ENCODE measurements around the gene NPLOC4. TPM values are rescaled to one million over a fixed set of nuclear protein-coding genes. Genes with fewer than 3 reads are reported as not detected.

Gene NPLOC4
- total and polyA plus RNA-seq, 9 donors: 31.9 to 66.2 (median 49.5) TPM

DNA sequence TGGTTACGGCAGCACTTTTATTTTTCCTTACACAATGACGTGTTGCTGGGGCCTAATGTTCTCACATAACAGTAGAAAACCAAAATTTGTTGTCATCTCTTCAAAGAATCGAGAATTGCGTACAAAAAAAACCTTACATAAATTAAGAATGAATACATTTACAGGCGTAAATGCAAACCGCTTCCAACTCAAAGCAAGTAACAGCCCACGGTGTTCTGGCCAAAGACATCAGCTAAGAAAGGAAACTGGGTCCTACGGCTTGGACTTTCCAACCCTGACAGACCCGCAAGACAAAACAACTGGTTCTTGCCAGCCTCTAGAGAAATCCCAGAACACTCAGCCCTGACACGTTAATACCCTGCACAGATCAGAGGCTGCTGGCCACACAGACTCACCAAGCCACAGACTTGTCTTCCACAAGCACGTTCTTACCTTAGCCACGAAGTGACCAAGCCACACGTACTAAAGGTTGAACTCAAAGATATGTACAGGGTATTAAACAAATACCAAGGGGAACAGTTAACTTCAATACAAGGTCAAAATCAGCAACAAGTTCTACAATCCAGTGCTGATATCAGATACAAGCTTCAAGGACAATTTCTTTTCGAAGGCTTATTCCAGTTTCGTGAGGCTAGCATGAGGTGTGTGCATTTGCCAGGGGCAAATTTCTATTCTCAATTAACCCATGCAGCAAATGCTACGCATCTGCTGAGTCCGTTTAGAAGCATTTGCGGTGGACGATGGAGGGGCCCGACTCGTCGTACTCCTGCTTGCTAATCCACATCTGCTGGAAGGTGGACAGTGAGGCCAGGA, 126.7 kb downstream of the NPLOC4 start:
- Histone ChIP-seq H3K27me3 (ENCODE audit: control insufficient read depth, insufficient read depth, low read length) (no peaks in the 10 kb centered on the region), H3K9me3 (replicated peaks; ENCODE audit: control insufficient read depth, low read depth, low read length) (no peaks in the 10 kb centered on the region), H3K36me3 (ENCODE audit: control insufficient read depth, insufficient read depth, low read length) (peaks cover 38% of the 10 kb centered on the region), H3K4me3 (ENCODE audit: low read length) (peak overlapping the region; percentile 100), H3K4me1 (ENCODE audit: control insufficient read depth, insufficient read depth, low read length) (peaks cover 28% of the 10 kb centered on the region), H3K27ac (ENCODE audit: low read length) (peak overlapping the region; percentile 35)
- DNase-seq: peak; percentile 13
- 3% methylated on average over 15 of the region's 22 CpGs for WGBS (ENCODE audit: insufficient coverage)

DNA sequence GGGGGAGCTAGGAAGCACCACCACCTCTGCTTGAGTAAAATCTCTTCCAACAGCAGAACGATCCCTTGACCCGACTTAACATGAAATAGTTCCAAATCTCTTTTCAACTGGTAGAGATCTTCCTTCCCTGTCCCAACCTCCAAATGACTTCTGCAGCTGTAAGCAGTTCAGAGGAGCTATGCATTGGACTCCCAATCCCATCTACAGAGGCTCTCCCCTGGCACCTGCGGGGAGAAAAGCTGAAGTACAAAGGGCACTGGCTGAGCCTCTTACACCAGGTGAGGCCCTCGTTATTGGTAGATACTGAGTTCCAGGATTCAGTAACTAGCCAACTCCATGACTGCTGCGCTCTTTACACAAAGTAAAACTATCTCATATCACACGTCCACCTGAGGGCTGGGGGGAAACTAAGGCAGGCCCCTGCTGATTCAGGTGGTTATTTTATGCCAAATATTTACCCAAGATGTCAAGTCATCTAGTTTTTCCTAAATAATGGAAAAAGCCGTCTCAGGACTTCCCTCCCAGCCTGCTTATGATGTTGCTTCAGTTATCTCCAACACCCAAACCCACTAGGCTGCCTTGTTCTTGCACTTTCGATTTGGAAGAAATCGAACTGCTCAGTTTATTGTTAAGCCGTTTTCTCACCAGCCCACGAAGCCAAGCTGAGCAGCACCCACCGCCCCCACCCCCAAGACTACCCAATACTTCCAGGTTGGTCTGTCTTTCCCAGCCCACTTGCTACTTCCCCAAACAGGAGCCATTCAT, 127.5 kb downstream of the NPLOC4 start:
- Histone ChIP-seq H3K9me3 (replicated peaks; ENCODE audit: control insufficient read depth, low read depth, low read length) (no peaks in the 10 kb centered on the region), H3K27ac (ENCODE audit: low read length) (peak overlapping the region; percentile 47), H3K36me3 (ENCODE audit: control insufficient read depth, insufficient read depth, low read length) (peaks cover 38% of the 10 kb centered on the region), H3K4me1 (ENCODE audit: control insufficient read depth, insufficient read depth, low read length) (peaks cover 28% of the 10 kb centered on the region), H3K4me3 (ENCODE audit: low read length) (peak overlapping the region; percentile 100), H3K27me3 (ENCODE audit: control insufficient read depth, insufficient read depth, low read length) (no peaks in the 10 kb centered on the region)
- DNase-seq: peak; percentile 55
- 8% methylated on average over 7 of the region's 12 CpGs for WGBS (ENCODE audit: insufficient coverage)

DNA sequence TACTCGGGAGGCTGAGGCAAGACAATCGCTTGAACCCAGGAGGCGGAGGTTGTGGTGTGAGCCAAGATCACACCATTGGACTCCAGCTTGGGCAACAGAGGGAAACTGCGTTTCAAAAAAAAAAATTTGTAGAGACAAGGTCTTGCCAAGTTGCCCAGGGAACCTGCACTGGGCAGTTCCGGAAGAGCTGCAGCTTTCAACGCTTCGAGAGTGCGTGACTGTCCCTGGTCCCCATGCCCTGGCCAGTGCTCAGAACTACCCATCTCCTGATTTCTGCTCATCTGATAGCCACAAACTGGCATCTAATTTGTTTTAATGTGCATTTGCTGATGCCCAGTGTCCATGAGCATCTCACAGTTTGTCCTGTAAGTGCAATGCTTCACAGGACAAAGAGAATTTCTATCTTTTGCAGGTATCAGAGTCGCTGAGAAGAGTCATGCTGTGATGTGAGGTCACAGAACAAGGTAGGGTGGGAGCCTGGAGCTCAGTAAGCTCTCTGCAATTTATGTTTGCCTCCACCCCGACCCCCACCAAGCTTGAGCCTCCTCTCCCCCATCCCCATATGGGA, 128.2 kb downstream of the NPLOC4 start:
- peak; percentile 22 for DNase-seq
- Histone ChIP-seq H3K4me3 (ENCODE audit: low read length) (peak overlapping the region; percentile 100), H3K27ac (ENCODE audit: low read length) (peak overlapping the region; percentile 11), H3K27me3 (ENCODE audit: control insufficient read depth, insufficient read depth, low read length) (no peaks in the 10 kb centered on the region), H3K4me1 (ENCODE audit: control insufficient read depth, insufficient read depth, low read length) (peaks cover 22% of the 10 kb centered on the region), H3K36me3 (ENCODE audit: control insufficient read depth, insufficient read depth, low read length) (peaks cover 38% of the 10 kb centered on the region), H3K9me3 (replicated peaks; ENCODE audit: control insufficient read depth, low read depth, low read length) (no peaks in the 10 kb centered on the region)
- 73% methylated on average over 8 of the region's 10 CpGs for WGBS (ENCODE audit: insufficient coverage)

Other genes with a start within 250 kb of the NPLOC4 start
- gene BAHCC1, start 241.7 kb downstream of the NPLOC4 start, total RNA-seq: 6.9 TPM
- gene BAHCC1, start 241.7 kb downstream of the NPLOC4 start, polyA plus RNA-seq (ENCODE audit: insufficient read depth in 1 of 8, insufficient read length in 8 of 8, low replicate concordance in 1 of 8): 10 to 100 TPM in 7 of 8 donors, 1 to 10 TPM in 1; 8.5 to 17.4 (median 15.6) TPM
- gene ACTG1, start 124.3 kb downstream of the NPLOC4 start, total RNA-seq: 810 TPM
- gene ACTG1, start 124.3 kb downstream of the NPLOC4 start, polyA plus RNA-seq (ENCODE audit: insufficient read depth in 1 of 8, insufficient read length in 8 of 8, low replicate concordance in 1 of 8): 1,000 to 10,000 TPM; 1,113 to 1,698 (median 1,529) TPM
- gene FSCN2, start 108.7 kb downstream of the NPLOC4 start, total RNA-seq: 2.8 TPM
- 1 to 10 TPM; 1.7 to 4.8 (median 2.5) TPM for gene FSCN2, start 108.7 kb downstream of the NPLOC4 start, polyA plus RNA-seq (ENCODE audit: insufficient read depth in 1 of 8, insufficient read length in 8 of 8, low replicate concordance in 1 of 8)
- gene FAAP100, start 84.8 kb downstream of the NPLOC4 start, total RNA-seq: 12.9 TPM
- 10 to 100 TPM; 16.3 to 25.9 (median 20.7) TPM for gene FAAP100, start 84.8 kb downstream of the NPLOC4 start, polyA plus RNA-seq (ENCODE audit: insufficient read depth in 1 of 8, insufficient read length in 8 of 8, low replicate concordance in 1 of 8)
- gene TSPAN10, start 84 bp upstream of the NPLOC4 start, total RNA-seq: 0.53 TPM
- gene TSPAN10, start 84 bp upstream of the NPLOC4 start, polyA plus RNA-seq (ENCODE audit: insufficient read depth in 1 of 8, insufficient read length in 8 of 8, low replicate concordance in 1 of 8): 1 to 10 TPM in 5 of 8 donors, under 1 TPM in 3; 0.68 to 1.7 (median 1.2) TPM
- gene PDE6G, start 19.4 kb upstream of the NPLOC4 start, total RNA-seq: 2.6 TPM
- 1 to 10 TPM; 1.9 to 5.8 (median 3.7) TPM for gene PDE6G, start 19.4 kb upstream of the NPLOC4 start, polyA plus RNA-seq (ENCODE audit: insufficient read depth in 1 of 8, insufficient read length in 8 of 8, low replicate concordance in 1 of 8)
- 21.8 TPM for gene OXLD1, start 29.5 kb upstream of the NPLOC4 start, total RNA-seq
- gene OXLD1, start 29.5 kb upstream of the NPLOC4 start, polyA plus RNA-seq (ENCODE audit: insufficient read depth in 1 of 8, insufficient read length in 8 of 8, low replicate concordance in 1 of 8): 10 to 100 TPM in 7 of 8 donors, 1 to 10 TPM in 1; 9.9 to 15.6 (median 11.4) TPM
- 9.1 TPM for gene CCDC137, start 29.6 kb upstream of the NPLOC4 start, total RNA-seq
- gene CCDC137, start 29.6 kb upstream of the NPLOC4 start, polyA plus RNA-seq (ENCODE audit: insufficient read depth in 1 of 8, insufficient read length in 8 of 8, low replicate concordance in 1 of 8): 10 to 100 TPM; 13.9 to 18.0 (median 15.6) TPM
- gene ARL16, start 46.7 kb upstream of the NPLOC4 start, total RNA-seq: 32.9 TPM
- gene ARL16, start 46.7 kb upstream of the NPLOC4 start, polyA plus RNA-seq (ENCODE audit: insufficient read depth in 1 of 8, insufficient read length in 8 of 8, low replicate concordance in 1 of 8): 10 to 100 TPM; 25.1 to 36.8 (median 31.1) TPM
- gene HGS, start 46.9 kb upstream of the NPLOC4 start, total RNA-seq: 32.0 TPM
- 10 to 100 TPM; 41.0 to 64.8 (median 47.5) TPM for gene HGS, start 46.9 kb upstream of the NPLOC4 start, polyA plus RNA-seq (ENCODE audit: insufficient read depth in 1 of 8, insufficient read length in 8 of 8, low replicate concordance in 1 of 8)
- 10.2 TPM for gene MRPL12, start 66.3 kb upstream of the NPLOC4 start, total RNA-seq
- 10 to 100 TPM; 49.7 to 65.8 (median 58.8) TPM for gene MRPL12, start 66.3 kb upstream of the NPLOC4 start, polyA plus RNA-seq (ENCODE audit: insufficient read depth in 1 of 8, insufficient read length in 8 of 8, low replicate concordance in 1 of 8)
- gene SLC25A10, start 75.2 kb upstream of the NPLOC4 start, total RNA-seq: 4.3 TPM
- gene SLC25A10, start 75.2 kb upstream of the NPLOC4 start, polyA plus RNA-seq (ENCODE audit: insufficient read depth in 1 of 8, insufficient read length in 8 of 8, low replicate concordance in 1 of 8): 1 to 10 TPM; 3.3 to 5.3 (median 4.2) TPM
- gene GCGR, start 167.0 kb upstream of the NPLOC4 start, total RNA-seq: not detected
- gene GCGR, start 167.0 kb upstream of the NPLOC4 start, polyA plus RNA-seq (ENCODE audit: insufficient read depth in 1 of 8, insufficient read length in 8 of 8, low replicate concordance in 1 of 8): under 1 TPM in 4 of 8 donors, not detected in 4; 0.10 to 0.21 (median 0.18) TPM
- 113 TPM for gene MCRIP1, start 196.2 kb upstream of the NPLOC4 start, total RNA-seq
- 100 to 1,000 TPM; 123 to 147 (median 134) TPM for gene MCRIP1, start 196.2 kb upstream of the NPLOC4 start, polyA plus RNA-seq (ENCODE audit: insufficient read depth in 1 of 8, insufficient read length in 8 of 8, low replicate concordance in 1 of 8)
- 43.4 TPM for gene PPP1R27, start 197.9 kb upstream of the NPLOC4 start, total RNA-seq
- gene PPP1R27, start 197.9 kb upstream of the NPLOC4 start, polyA plus RNA-seq (ENCODE audit: insufficient read depth in 1 of 8, insufficient read length in 8 of 8, low replicate concordance in 1 of 8): 10 to 100 TPM; 14.6 to 57.4 (median 28.8) TPM
- 385 TPM for gene P4HB, start 223.4 kb upstream of the NPLOC4 start, total RNA-seq
- 100 to 1,000 TPM; 383 to 577 (median 450) TPM for gene P4HB, start 223.4 kb upstream of the NPLOC4 start, polyA plus RNA-seq (ENCODE audit: insufficient read depth in 1 of 8, insufficient read length in 8 of 8, low replicate concordance in 1 of 8)
- 86.0 TPM for gene ARHGDIA, start 234.2 kb upstream of the NPLOC4 start, total RNA-seq
- gene ARHGDIA, start 234.2 kb upstream of the NPLOC4 start, polyA plus RNA-seq (ENCODE audit: insufficient read depth in 1 of 8, insufficient read length in 8 of 8, low replicate concordance in 1 of 8): 100 to 1,000 TPM; 145 to 236 (median 190) TPM